Measurements from ENCODE around the gene SEPTIN6.

The SEPTIN6 gene

GRCh38 chrX:119693040-119693995, at the start of gene SEPTIN6:
Gene SEPTIN6 (minus strand): TSS chrX:119693168. CDS start chrX:119693105, 63 bp downstream.
- DNase-seq: peak; percentile 85

GRCh38 chrX:119738742-119739141, 45.8 kb upstream of the SEPTIN6 start:
- DNase-seq: no peak

DNA sequence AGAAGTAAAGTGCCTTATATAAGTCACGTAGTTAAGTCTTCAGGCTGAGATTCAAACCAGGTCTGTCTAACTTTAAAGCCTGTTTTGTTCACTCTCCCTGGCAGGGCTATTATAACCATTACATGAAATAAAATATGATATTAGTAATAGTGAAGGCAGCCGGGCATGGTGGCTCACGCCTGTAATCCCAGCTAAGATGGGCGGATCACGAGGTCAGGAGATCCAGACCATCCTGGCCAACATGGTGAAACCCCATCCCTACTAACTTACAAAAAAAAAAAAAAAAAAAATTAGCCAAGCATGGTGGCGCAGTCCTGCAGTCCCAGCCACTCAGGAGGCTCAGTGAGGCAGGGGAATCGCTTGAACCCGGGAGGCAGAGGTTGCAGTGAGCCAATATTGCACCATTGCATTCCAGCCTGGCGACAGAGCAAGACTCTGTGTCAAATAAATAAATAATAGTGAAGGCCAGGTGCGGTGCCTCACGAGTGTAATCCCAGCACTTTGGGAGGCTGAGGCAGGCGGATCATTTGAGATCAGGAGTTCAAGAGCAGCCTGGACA, 43.3 kb upstream of the SEPTIN6 start:
- no peak for DNase-seq

- no peak for DNase-seq
Measured at GRCh38 chrX:119735467-119735866, 42.5 kb upstream of the SEPTIN6 start.

DNA sequence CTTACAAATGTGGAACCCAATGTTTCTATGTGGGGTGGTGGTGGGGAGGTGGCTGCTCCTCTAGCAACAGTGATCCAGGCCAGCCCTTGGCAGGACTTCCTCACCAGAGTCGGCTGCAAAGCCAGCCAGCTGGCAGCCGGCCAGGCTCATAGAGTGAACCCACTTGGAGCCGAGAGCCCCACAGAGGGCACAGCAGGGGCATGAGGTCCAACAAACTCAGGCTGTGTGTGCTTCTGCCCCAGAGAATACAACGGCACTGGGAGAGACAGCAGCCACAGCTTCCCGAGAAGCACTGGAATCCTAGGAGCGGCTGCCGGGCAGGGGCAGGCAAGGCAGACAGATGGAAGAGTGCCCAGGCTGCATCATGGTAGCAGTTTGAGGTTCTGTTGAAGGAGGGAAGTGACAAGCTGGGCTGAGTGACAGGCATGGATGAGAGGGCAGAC, 42.0 kb upstream of the SEPTIN6 start:
- DNase-seq: no peak

- DNase-seq: peak; percentile 46
Measured at GRCh38 chrX:119729408-119730201, 36.6 kb upstream of the SEPTIN6 start.

DNA sequence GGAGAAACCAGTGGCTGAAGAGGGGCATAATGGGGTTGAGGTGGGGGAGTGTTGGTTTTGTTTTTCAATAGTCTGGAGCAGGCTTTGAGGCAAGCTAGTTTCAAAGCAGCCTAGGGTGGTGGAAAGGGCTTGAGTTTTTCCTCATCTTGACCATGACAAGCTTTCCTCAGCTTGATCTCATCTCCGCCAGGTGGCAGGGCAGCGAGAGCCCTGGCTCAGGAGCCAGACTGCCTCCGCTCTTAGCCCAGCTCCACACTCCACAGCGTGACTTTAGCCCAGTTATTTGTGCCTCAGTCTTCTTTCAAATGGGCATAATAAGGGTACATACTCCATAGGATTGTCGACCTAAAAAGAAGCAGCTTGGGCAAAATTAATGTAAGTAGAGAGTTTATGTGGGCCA, 35.5 kb upstream of the SEPTIN6 start:
- DNase-seq: no peak

- DNase-seq: no peak
Measured at GRCh38 chrX:119726900-119727555, 34.1 kb upstream of the SEPTIN6 start.

GRCh38 chrX:119721926-119722325, 29.0 kb upstream of the SEPTIN6 start:
- DNase-seq: no peak

GRCh38 chrX:119721487-119721886, 28.5 kb upstream of the SEPTIN6 start:
- DNase-seq: no peak

GRCh38 chrX:119709630-119710029, 16.7 kb upstream of the SEPTIN6 start:
- no peak for DNase-seq

- no peak for DNase-seq
Measured at GRCh38 chrX:119708936-119709335, 16.0 kb upstream of the SEPTIN6 start.

GRCh38 chrX:119706616-119707015, 13.6 kb upstream of the SEPTIN6 start:
- DNase-seq: no peak

DNA sequence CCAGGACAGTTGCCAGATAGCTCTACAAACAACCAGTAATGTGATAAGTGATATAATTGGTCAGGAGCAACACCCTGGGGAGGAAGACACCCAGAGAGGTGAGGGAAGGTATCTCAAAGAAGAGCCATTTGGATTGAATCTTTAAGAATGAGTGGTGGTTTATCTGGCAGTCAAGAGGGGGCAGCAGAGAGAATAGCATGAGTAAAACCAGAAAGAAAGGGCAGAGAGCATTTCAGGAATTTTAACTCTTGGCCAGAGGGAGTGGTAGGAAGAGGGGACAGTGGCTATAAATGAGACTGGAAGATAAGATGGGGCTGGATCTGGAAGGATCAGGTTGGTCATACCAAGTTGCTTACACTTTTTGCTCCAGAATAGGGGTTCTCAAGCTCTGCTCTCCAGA, 5.9 kb upstream of the SEPTIN6 start:
- DNase-seq: peak; percentile 71

DNA sequence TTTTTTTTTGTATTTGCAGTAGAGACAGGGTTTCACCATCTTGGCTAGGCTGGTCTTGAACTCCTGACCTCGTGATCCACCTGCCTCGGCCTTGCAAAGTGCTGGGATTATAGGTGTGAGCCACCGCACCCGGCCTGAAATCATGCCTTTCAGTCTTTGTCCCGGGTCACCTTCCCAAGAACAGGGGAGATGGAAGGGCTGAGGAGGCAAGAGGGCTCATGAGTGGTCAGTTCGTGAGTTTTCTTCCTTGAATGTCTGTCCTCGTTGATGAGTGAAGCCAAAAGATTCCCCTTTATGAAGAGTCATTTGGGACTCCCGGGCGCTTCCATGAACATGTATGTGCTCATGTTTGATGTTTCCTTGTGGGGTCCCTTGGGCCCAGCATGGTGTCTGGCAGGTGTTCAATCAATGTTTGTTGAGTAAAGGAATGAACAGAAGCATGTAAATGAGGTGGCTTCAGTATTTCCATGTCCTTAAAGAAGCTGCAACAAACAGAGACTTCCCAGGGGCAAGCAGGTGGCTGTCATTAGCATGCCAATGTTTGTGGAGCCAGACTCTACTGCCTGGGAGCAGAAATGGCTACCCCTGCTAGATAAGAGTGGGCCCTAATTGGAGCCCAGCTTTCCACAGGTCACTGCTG, 3.4 kb upstream of the SEPTIN6 start:
- DNase-seq: no peak

- DNase-seq: no peak
Measured at GRCh38 chrX:119695535-119696050, 2.6 kb upstream of the SEPTIN6 start.

DNA sequence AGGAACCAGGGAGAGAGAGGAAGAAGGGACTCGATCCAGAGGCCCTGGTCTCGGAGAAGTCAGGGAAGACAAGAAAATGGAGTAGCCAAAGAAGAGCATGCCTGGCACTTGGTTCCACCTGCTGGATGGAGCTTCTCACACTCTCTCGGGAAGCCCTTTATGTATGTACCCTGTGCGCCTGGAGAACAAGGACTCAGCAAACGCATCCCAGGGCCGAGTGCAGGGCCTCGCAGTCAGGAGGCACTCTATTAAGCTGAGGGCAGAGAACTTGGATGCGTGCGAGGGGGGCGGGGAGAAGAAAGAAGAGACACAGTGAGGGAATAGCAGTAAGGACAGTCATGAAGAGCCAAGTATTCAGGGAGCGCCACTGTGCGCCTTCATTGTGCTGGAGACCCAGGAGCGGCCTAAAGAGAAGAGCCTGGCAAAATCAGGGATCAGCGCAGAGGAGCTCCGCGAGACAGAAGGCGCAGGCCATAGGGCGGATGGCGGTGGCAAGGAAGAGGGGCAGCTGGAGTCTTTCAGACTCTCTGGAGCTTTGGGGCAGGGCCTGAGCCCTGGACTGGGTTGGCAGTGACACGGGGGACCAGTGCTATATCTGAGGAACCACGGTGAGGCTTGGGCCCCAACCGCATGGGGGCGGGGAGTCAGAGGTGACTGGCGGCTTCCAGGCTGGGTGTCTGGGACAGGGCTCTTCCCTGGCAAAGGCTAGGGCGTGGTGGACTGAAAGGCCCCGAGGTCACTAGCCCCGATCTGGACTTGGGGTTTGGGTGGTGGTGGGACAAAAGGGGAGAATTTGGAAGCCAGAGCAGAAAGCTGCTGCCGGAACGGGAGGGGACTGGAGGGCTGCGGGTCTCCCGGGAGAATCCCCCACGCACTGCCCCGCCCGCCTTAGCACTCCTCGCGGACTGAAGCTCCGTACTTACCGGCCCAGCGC, 1.9 kb upstream of the SEPTIN6 start:
- no peak for DNase-seq

GRCh38 chrX:119693996-119694451, 1.1 kb upstream of the SEPTIN6 start:
- no peak for DNase-seq

GRCh38 chrX:119692191-119693039, 553 bp downstream of the SEPTIN6 start:
- peak; percentile 40 for DNase-seq

All from fibroblast of skin of right biceps (primary cell).